HFFc6 (cell line): Measurements from ENCODE around the gene MCM8. TPM values are rescaled to one million over a fixed set of nuclear protein-coding genes. Genes with fewer than 3 reads are reported as not detected.
A peak's percentile ranks its signal among the peaks of the same experiment; 100 is the strongest.

ENCODE experiments used
- DNase-seq: peaks from one replicate; pipeline ENCODE4 v3.0.0-alpha.2; 2018
- H3K27ac Mint-ChIP-seq: 2 replicates; pipeline ENCODE4 v1.8.0; 2020; ENCODE audit warnings: mild to moderate bottlenecking, mixed read lengths
- H3K27me3 Mint-ChIP-seq: 2 replicates; pipeline ENCODE4 v1.8.0; 2021; ENCODE audit warnings: mild to moderate bottlenecking, moderate library complexity, mixed read lengths; ENCODE audit not compliant: insufficient read depth
- H3K36me3 Mint-ChIP-seq: 2 replicates; pipeline ENCODE4 v1.8.0; 2021; ENCODE audit warnings: low read depth, mixed read lengths
- H3K4me1 Mint-ChIP-seq: 2 replicates; pipeline ENCODE4 v1.8.0; 2020; ENCODE audit warnings: low read depth, mixed read lengths
- H3K4me3 Mint-ChIP-seq: 2 replicates; pipeline ENCODE4 v1.8.0; 2020; ENCODE audit warnings: mild to moderate bottlenecking, moderate library complexity, mixed read lengths
- H3K9me3 Mint-ChIP-seq: 2 replicates; pipeline ENCODE4 v1.8.0; 2020; ENCODE audit warnings: mild to moderate bottlenecking, mixed read lengths
- CTCF ChIP-seq: fragments of 200-600 bp; sonication (generic); IDR thresholded peaks from 2 replicates; pipeline ENCODE4 v1.5.0; 2021; ENCODE audit warnings: antibody characterized with exemption, mild to moderate bottlenecking
- total RNA-seq, 6 experiments: library from RNA; stranded (reverse); fragmentation: NEBNext Ultra II Directional; extraction: Animal tissue kit (Norgen Biotek cat#: 25700); gene quantifications; 2 replicates in 1 of 6; 3 replicates in 5 of 6; pipeline ENCODE4 v1.2.3, GENCODE V29; 2021

Gene MCM8
- total RNA-seq, 6 experiments from 2014 or later: 7.6 to 14.2 (median 13.8) TPM

GRCh38 chr20:6008254-6008653, 57.8 kb downstream of the MCM8 start:
- no peak for TF ChIP-seq CTCF
- H3K27me3 Mint-ChIP-seq: peaks cover 1% of the 10 kb centered on the region; the same call in 1 of the 2 replicates
- H3K4me1 Mint-ChIP-seq: peaks cover 30% of the 10 kb centered on the region
- peak overlapping the region; percentile 91 for H3K27ac Mint-ChIP-seq
- H3K4me3 Mint-ChIP-seq: peak overlapping the region; percentile 86
- H3K36me3 Mint-ChIP-seq: peaks cover 11% of the 10 kb centered on the region
- no peaks in the 10 kb centered on the region for H3K9me3 Mint-ChIP-seq
- peak; percentile 82 for DNase-seq

GRCh38 chr20:6012179-6012578, 61.7 kb downstream of the MCM8 start:
- peaks cover 22% of the 10 kb centered on the region for H3K36me3 Mint-ChIP-seq
- TF ChIP-seq CTCF: no peak
- no peak overlapping the region for H3K27ac Mint-ChIP-seq
- no peak overlapping the region for H3K4me3 Mint-ChIP-seq
- peaks cover 17% of the 10 kb centered on the region for H3K4me1 Mint-ChIP-seq
- H3K9me3 Mint-ChIP-seq: no peaks in the 10 kb centered on the region
- DNase-seq: no peak
- no peaks in the 10 kb centered on the region for H3K27me3 Mint-ChIP-seq

DNA sequence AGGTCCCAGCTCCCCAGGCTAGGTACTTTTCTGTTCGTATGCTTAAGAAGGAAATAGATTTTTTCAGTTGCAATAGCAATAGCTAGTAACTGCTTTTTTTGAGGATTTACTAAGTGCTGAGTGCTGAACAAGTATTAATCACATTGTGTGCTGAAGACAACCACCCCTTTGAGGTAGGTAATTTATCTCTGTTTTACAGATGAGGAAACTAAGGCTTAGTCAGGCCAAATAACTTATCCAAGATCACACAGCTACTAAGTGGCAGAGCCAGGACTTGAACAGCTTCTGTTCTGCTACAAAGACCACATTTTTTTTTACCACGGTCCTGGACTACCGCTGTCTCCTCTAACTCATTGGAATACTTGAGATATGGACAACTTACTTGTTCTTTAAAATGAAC, 63.6 kb downstream of the MCM8 start:
- no peaks in the 10 kb centered on the region for H3K27me3 Mint-ChIP-seq
- no peaks in the 10 kb centered on the region for H3K9me3 Mint-ChIP-seq
- no peak for DNase-seq
- H3K36me3 Mint-ChIP-seq: peaks cover 29% of the 10 kb centered on the region
- TF ChIP-seq CTCF: no peak
- peaks cover 4% of the 10 kb centered on the region; the same call in 1 of the 2 replicates for H3K4me1 Mint-ChIP-seq
- H3K27ac Mint-ChIP-seq: no peak overlapping the region; the same call in 1 of the 2 replicates
- no peak overlapping the region for H3K4me3 Mint-ChIP-seq

DNA sequence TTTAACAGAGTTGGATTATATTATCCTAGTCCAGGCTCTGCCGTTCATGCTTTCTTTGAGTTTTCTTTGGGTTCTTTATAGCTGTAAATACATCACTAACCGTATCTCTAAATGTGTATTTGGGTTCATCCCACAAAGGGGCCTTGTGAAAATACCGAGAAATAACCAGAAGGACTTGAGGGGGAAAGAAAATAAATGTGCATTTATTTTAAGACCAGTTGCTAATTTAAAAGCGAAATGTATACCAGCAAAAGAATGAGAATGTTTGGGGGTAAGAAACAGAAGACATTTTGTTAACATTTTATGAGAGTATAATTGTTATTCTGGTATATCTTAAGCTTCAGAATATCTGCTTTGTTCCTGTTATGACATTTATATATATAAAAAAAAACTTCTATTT, 64.5 kb downstream of the MCM8 start:
- Mint-ChIP-seq H3K36me3 (peaks cover 29% of the 10 kb centered on the region), H3K27ac (no peak overlapping the region), H3K4me3 (no peak overlapping the region), H3K27me3 (no peaks in the 10 kb centered on the region), H3K9me3 (no peaks in the 10 kb centered on the region), H3K4me1 (peaks cover 4% of the 10 kb centered on the region; the same call in 1 of the 2 replicates)
- no peak for DNase-seq
- no peak for TF ChIP-seq CTCF

DNA sequence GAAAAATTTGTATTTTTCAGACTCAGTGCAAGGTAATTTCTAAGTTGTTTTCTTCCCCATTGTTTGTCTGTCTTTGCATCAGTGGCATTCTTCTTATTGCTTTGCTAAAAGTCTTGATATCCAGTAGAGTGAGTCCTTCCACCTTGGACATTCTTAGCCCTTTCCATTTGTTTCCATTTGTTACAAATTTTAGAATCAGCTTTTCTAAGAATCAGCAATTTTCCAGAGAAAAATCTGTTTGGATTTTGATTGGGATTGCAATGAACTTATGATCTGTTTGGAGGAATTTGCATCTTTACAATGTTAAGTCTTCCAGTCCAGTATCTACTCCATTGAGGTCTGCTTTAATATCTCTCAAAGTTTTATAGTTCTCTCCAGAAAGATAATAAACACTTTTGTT, 67.0 kb downstream of the MCM8 start:
- Mint-ChIP-seq H3K27ac (no peak overlapping the region), H3K36me3 (peaks cover 22% of the 10 kb centered on the region), H3K4me1 (peaks cover 4% of the 10 kb centered on the region; the same call in 1 of the 2 replicates), H3K27me3 (no peaks in the 10 kb centered on the region), H3K4me3 (no peak overlapping the region), H3K9me3 (no peaks in the 10 kb centered on the region)
- no peak for DNase-seq
- no peak for TF ChIP-seq CTCF

DNA sequence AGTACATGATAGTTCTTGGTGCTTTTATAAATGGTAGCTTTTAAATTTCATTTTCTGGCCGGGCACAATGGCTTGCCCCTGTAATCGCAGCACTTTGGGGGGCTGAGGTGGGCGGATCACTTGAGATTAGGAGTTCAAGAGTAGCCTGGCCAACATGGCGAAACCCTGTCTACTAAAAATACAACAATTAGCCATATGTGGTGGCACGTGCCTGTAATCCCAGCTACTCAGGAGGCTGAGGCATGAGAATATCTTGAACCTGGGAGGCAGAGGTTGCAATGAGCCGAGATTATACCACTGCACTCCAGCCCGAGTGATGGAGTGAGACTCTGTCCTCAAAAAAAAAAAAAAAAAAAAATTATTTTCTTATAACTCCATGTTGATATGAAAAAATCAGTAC, 67.4 kb downstream of the MCM8 start:
- Mint-ChIP-seq H3K27me3 (no peaks in the 10 kb centered on the region), H3K4me1 (peaks cover 4% of the 10 kb centered on the region; the same call in 1 of the 2 replicates), H3K9me3 (no peaks in the 10 kb centered on the region), H3K4me3 (no peak overlapping the region), H3K27ac (no peak overlapping the region), H3K36me3 (peaks cover 22% of the 10 kb centered on the region)
- DNase-seq: no peak
- TF ChIP-seq CTCF: no peak
